ENCODE results near the gene ACP5. TPM values are rescaled to one million over a fixed set of nuclear protein-coding genes. Genes with fewer than 3 reads are reported as not detected.

Gene ACP5
- total and polyA plus RNA-seq, 10 of the 15 experiments (the other 5 are each of a cell fraction or from before 2014, with no cell fraction given) = 1.0 to 73.4 (median 36.8) TPM

GRCh38 chr19:11581740-11582139, 4.3 kb upstream of the ACP5 start:
- H3K79me2 ChIP-seq (ENCODE audit: control insufficient read depth, insufficient read depth, low read length) = no peaks in the 10 kb centered on the region; the same call in 1 of the 2 replicates
- RAD21 ChIA-PET (ENCODE audit: unreplicated experiment) = interaction anchor here (0.7 to 11.4 kb wide), 6 partner anchors 10 to 1170 kb away, joined by 3 to 172 read pairs (median 6); partner anchors contain the start of genes ECSIT and ELOF1
- peaks cover 48% of the 10 kb centered on the region for H3K4me1 ChIP-seq (ENCODE audit: control insufficient read depth, insufficient read depth, low read length)
- peak overlapping the region; percentile 76 for H3K27ac ChIP-seq (ENCODE audit: control insufficient read depth, insufficient read depth)
- CTCF ChIA-PET = interaction anchor here (0.8 to 14.2 kb wide), 3 partner anchors 14 to 204 kb away, joined by 4 to 225 read pairs (median 47); partner anchors contain the start of gene ELOF1
- H3K4me2 ChIP-seq (ENCODE audit: control insufficient read depth, insufficient read depth) = peak overlapping the region; percentile 17; the same call in 1 of the 2 replicates
- H3K27me3 ChIP-seq (replicated peaks in 1 of 2; ENCODE audit: control insufficient read depth in 2 of 2, insufficient read depth in 2 of 2, low read length in 1 of 2) = no peaks in the 10 kb centered on the region
- peak; percentile 89 for FAIRE-seq
- peak; percentile 84 for ATAC-seq
- peak; percentile 96 for DNase-seq (ENCODE audit: low read depth, low spot score)
- BruUV-seq (replicated peaks) = no TSS peak
- SMC1A ChIA-PET (ENCODE audit: uncharacterized antibody, unreplicated experiment) = interaction anchor here (0.8 to 12.2 kb wide), 3 partner anchors 12 to 21 kb away, joined by 4 to 215 read pairs (median 84); partner anchors contain the start of gene ELOF1
- H3K4me3 ChIP-seq = 0 out of 2 replicates have a peak overlapping the region, but pooled peaks have one; percentile 31
- H3K36me3 ChIP-seq (ENCODE audit: control insufficient read depth in 2 of 2, insufficient read depth in 2 of 2, low read length in 1 of 2) = no peaks in the 10 kb centered on the region
- no peaks in the 10 kb centered on the region for H3K9me3 ChIP-seq (replicated peaks; ENCODE audit: control insufficient read depth, insufficient read depth, low read length)
- in situ Hi-C loops (cut with MboI) (loop anchor here (25.0 kb wide), 1 partner anchor 1581 kb away; the partner anchor contains the start of genes IER2 and STX10), intact Hi-C loops (cut with micrococcal nuclease; ENCODE audit: unreplicated experiment) (loop anchor here (5.0 kb wide), 1 partner anchor 199 kb away; the partner anchor contains the start of gene EPOR)
- WGBS (ENCODE audit: insufficient coverage, insufficient replicate concordance, low lambda C conversion rate, missing lambda C conversion rate) = 3% methylated on average over 3 of the region's 3 CpGs
- POLR2A ChIA-PET = interaction anchor here (0.7 to 9.0 kb wide), 5 partner anchors 8 to 25 kb away, joined by 3 to 94 read pairs (median 6); partner anchors contain the start of gene ELOF1
- H3K9ac ChIP-seq (ENCODE audit: control insufficient read depth, insufficient read depth, low read length) = peak overlapping the region; percentile 1; the same call in 1 of the 2 replicates
- no peaks in the 10 kb centered on the region for H4K20me1 ChIP-seq (ENCODE audit: control insufficient read depth, insufficient read depth)
- no peak overlapping the region for H2AFZ ChIP-seq (ENCODE audit: control insufficient read depth, low read depth, low read length)
- TF ChIP-seq TBL1XR1 (IDR thresholded peaks at IDR 0.05; ENCODE audit: low read depth, low read length) (0 out of 2 replicates have a peak, but pooled peaks have one; percentile 31), SP1 (IDR thresholded peaks at IDR 0.05; ENCODE audit: low read depth, low read length) (peak; percentile 69), REST (IDR thresholded peaks at IDR 0.05; ENCODE audit: low read depth, low read length) (no peak), SIN3A (IDR thresholded peaks at IDR 0.05; ENCODE audit: low read depth, low read length) (no peak), USF2 (IDR thresholded peaks at IDR 0.05; ENCODE audit: borderline replicate concordance, low read depth, low read length) (no peak), SMAD5 (IDR thresholded peaks at IDR 0.05; ENCODE audit: low read depth) (no peak), NRF1 (conservative IDR thresholded peaks at IDR 0.05; ENCODE audit: low read depth, low read length) (no peak), CUX1 (IDR thresholded peaks at IDR 0.05; ENCODE audit: insufficient replicate concordance, low read depth, low read length) (peak; percentile 82), IKZF2 (IDR thresholded peaks at IDR 0.05) (peak; percentile 62 to 68; a peak in 2 of 4 replicates), PML (IDR thresholded peaks at IDR 0.05; ENCODE audit: low read length) (peak; percentile 32; the same call in 1 of the 2 replicates), ZNF274 (IDR thresholded peaks at IDR 0.05; ENCODE audit: insufficient read depth, insufficient read length) (no peak), ZNF217 (IDR thresholded peaks at IDR 0.05) (no peak), TCF7 (IDR thresholded peaks at IDR 0.05; ENCODE audit: borderline replicate concordance) (no peak), DPF2 (IDR thresholded peaks at IDR 0.05) (no peak), FOXK2 (IDR thresholded peaks at IDR 0.05) (no peak), MTA2 (IDR thresholded peaks at IDR 0.05; ENCODE audit: low read depth) (peak; percentile 80)
